Measurements from ENCODE around the gene TRAF3IP3. TPM values are rescaled to one million over a fixed set of nuclear protein-coding genes. Genes with fewer than 3 reads are reported as not detected.

Gene TRAF3IP3
- total and polyA plus RNA-seq, 2 donors (not counting 1 experiment from before 2014, with no cell fraction given): 262 to 344 TPM

DNA sequence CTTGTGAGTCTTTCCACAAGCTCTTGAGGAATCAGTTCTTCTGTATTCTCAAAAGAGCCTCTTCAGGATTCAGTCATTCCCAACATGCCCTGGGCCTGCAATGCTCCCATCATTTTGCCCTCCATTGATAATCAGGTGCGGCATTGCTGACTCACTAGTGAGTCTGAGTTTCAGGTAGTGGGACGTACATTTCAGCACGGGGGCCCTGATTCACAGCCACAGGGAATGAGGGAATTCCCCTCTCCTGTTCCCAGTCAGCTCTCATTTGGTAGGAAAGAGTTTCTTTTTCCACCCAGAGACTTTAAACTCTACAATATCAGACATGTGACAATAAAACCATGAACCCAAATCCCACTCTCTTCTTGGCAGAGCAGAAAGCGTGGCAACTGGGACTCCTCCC lies 53.8 kb downstream of the TRAF3IP3 start:
- Histone ChIP-seq H3K4me3 (ENCODE audit: control extremely low read depth in 1 of 5, extremely low read depth in 1 of 5, insufficient read depth in 1 of 5, low read depth in 2 of 5, low read length in 4 of 5) (no peak overlapping the region), H3K4me1 (ENCODE audit: control insufficient read depth in 2 of 2, insufficient read depth in 2 of 2, low read length in 2 of 2) (peaks cover 10 to 13% of the 10 kb centered on the region in 2 donors), H4K20me1 (ENCODE audit: control insufficient read depth, insufficient read depth, low read length, poor library complexity, severe bottlenecking) (no peaks in the 10 kb centered on the region), H2AFZ (ENCODE audit: insufficient read depth, low read depth, low read length, poor library complexity, severe bottlenecking) (no peak overlapping the region), H3K27ac (ENCODE audit: low read length in 2 of 2) (no peak overlapping the region), H3K9me3 (ENCODE audit: control extremely low read depth in 1 of 3, control insufficient read depth in 2 of 3, insufficient read depth in 1 of 3, low read length in 2 of 3) (peaks cover 0 to 8% (median 0%) of the 10 kb centered on the region in 3 donors), H3K4me2 (replicated peaks; ENCODE audit: low read depth, low read length, poor library complexity, severe bottlenecking) (no peak overlapping the region), H3K9ac (ENCODE audit: low read length) (no peak overlapping the region), H3K79me2 (ENCODE audit: control insufficient read depth, insufficient read depth, low read length) (no peaks in the 10 kb centered on the region), H3K36me3 (replicated peaks in 1 of 2; ENCODE audit: control extremely low read depth in 1 of 2, control insufficient read depth in 1 of 2, extremely low read depth in 1 of 2, insufficient read depth in 2 of 2, low read length in 1 of 2) (no peaks in the 10 kb centered on the region), H3K27me3 (replicated peaks in 1 of 4; ENCODE audit: control extremely low read depth in 1 of 4, control insufficient read depth in 3 of 4, insufficient read depth in 4 of 4, low read length in 3 of 4) (peaks cover 0 to 13% (median 6%) of the 10 kb centered on the region in 4 experiments)
- ChIA-PET POLR2A (no interaction called here), CTCF (interaction anchor here (1.5 to 6.5 kb wide), 2 partner anchors 14 to 62 kb away, joined by 6 to 45 read pairs; no protein-coding TSS in a partner anchor)
- Mint-ChIP-seq H3K9me3 (ENCODE audit: insufficient read depth) (no peaks in the 10 kb centered on the region), H3K27me3 (peaks cover 5% of the 10 kb centered on the region), H3K27ac (no peak overlapping the region), H3K4me3 (no peak overlapping the region), H3K4me1 (peaks cover 11% of the 10 kb centered on the region)
- no peak for DNase-seq
- no peak for TF ChIP-seq EZH2 (IDR thresholded peaks at IDR 0.05; ENCODE audit: borderline replicate concordance, insufficient read depth, low read depth, low read length, poor library complexity, severe bottlenecking)
- TF ChIP-seq, protein P1, sequence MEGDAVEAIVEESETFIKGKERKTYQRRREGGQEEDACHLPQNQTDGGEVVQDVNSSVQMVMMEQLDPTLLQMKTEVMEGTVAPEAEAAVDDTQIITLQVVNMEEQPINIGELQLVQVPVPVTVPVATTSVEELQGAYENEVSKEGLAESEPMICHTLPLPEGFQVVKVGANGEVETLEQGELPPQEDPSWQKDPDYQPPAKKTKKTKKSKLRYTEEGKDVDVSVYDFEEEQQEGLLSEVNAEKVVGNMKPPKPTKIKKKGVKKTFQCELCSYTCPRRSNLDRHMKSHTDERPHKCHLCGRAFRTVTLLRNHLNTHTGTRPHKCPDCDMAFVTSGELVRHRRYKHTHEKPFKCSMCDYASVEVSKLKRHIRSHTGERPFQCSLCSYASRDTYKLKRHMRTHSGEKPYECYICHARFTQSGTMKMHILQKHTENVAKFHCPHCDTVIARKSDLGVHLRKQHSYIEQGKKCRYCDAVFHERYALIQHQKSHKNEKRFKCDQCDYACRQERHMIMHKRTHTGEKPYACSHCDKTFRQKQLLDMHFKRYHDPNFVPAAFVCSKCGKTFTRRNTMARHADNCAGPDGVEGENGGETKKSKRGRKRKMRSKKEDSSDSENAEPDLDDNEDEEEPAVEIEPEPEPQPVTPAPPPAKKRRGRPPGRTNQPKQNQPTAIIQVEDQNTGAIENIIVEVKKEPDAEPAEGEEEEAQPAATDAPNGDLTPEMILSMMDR (IDR thresholded peaks at IDR 0.05): no peak
- no CpG with 5 or more reads among the region's 4 CpGs for WGBS (ENCODE audit: insufficient coverage)
- intact Hi-C loops (cut with micrococcal nuclease): no loop called here
- no peak for ATAC-seq (ENCODE audit: low read depth)

DNA sequence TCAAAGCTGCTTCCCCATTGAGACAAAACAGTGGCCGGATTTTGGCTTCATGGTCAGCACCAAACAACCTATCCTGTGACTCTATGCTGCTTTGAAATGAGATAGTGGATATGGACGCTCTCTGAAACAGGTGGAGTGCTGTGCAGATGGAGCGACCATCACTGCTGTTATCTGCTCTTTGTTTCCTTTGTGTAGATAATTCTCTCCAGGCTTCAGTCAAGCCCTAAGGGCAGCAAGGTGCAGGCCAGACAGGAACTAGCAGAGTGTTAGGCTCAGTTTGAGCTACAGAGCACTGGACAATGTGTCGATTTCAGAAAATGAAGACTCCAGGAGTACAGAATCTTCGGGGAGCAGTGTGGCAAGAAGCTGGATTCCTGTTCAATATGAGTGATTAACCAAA lies 54.9 kb downstream of the TRAF3IP3 start:
- CTCF ChIA-PET: interaction anchor here (1.1 to 6.5 kb wide), 3 partner anchors 13 to 63 kb away, joined by 4 to 45 read pairs (median 6); no protein-coding TSS in a partner anchor
- 100% methylated on average over 2 of the region's 5 CpGs for WGBS (ENCODE audit: insufficient coverage)
- no peaks in the 10 kb centered on the region for H3K36me3 ChIP-seq (replicated peaks in 1 of 2; ENCODE audit: control extremely low read depth in 1 of 2, control insufficient read depth in 1 of 2, extremely low read depth in 1 of 2, insufficient read depth in 2 of 2, low read length in 1 of 2)

More for the DNA sequence above, 54.9 kb downstream of the TRAF3IP3 start:
- peaks cover 0 to 1% (median under 1%) of the 10 kb centered on the region in 4 experiments for H3K27me3 ChIP-seq (replicated peaks in 1 of 4; ENCODE audit: control extremely low read depth in 1 of 4, control insufficient read depth in 3 of 4, insufficient read depth in 4 of 4, low read length in 3 of 4)
- peaks cover 7% of the 10 kb centered on the region for H3K4me1 Mint-ChIP-seq
- intact Hi-C loops (cut with micrococcal nuclease): no loop called here
- H3K4me3 ChIP-seq (ENCODE audit: control extremely low read depth in 1 of 5, extremely low read depth in 1 of 5, insufficient read depth in 1 of 5, low read depth in 2 of 5, low read length in 4 of 5): no peak overlapping the region
- H3K9ac ChIP-seq (ENCODE audit: low read length): no peak overlapping the region
- no peak for ATAC-seq (ENCODE audit: low read depth)
- H3K27me3 Mint-ChIP-seq: no peaks in the 10 kb centered on the region
- H4K20me1 ChIP-seq (ENCODE audit: control insufficient read depth, insufficient read depth, low read length, poor library complexity, severe bottlenecking): no peaks in the 10 kb centered on the region
- no peaks in the 10 kb centered on the region for H3K79me2 ChIP-seq (ENCODE audit: control insufficient read depth, insufficient read depth, low read length)
- TF ChIP-seq, protein P1 (IDR thresholded peaks at IDR 0.05): no peak
- no peak for TF ChIP-seq EZH2 (IDR thresholded peaks at IDR 0.05; ENCODE audit: borderline replicate concordance, insufficient read depth, low read depth, low read length, poor library complexity, severe bottlenecking)
- H3K4me2 ChIP-seq (replicated peaks; ENCODE audit: low read depth, low read length, poor library complexity, severe bottlenecking): no peak overlapping the region
- DNase-seq: no peak
- POLR2A ChIA-PET: no interaction called here
- H3K27ac ChIP-seq (ENCODE audit: low read length in 2 of 2): no peak overlapping the region
- no peak overlapping the region for H3K4me3 Mint-ChIP-seq
- no peak overlapping the region for H2AFZ ChIP-seq (ENCODE audit: insufficient read depth, low read depth, low read length, poor library complexity, severe bottlenecking)
- no peaks in the 10 kb centered on the region for H3K9me3 Mint-ChIP-seq (ENCODE audit: insufficient read depth)
- peaks cover 5 to 7% of the 10 kb centered on the region in 2 donors for H3K4me1 ChIP-seq (ENCODE audit: control insufficient read depth in 2 of 2, insufficient read depth in 2 of 2, low read length in 2 of 2)
- H3K9me3 ChIP-seq (ENCODE audit: control extremely low read depth in 1 of 3, control insufficient read depth in 2 of 3, insufficient read depth in 1 of 3, low read length in 2 of 3): peaks cover 0 to under 1% (median 0%) of the 10 kb centered on the region in 3 donors
- H3K27ac Mint-ChIP-seq: no peak overlapping the region
